Measurements from ENCODE around the gene FRMD4B.
"Not testable (repeated sequence)": the region's sequence is repeated elsewhere in the genome, so short reads cannot be mapped to it uniquely, and the experiment has no call there.

The FRMD4B gene

DNA sequence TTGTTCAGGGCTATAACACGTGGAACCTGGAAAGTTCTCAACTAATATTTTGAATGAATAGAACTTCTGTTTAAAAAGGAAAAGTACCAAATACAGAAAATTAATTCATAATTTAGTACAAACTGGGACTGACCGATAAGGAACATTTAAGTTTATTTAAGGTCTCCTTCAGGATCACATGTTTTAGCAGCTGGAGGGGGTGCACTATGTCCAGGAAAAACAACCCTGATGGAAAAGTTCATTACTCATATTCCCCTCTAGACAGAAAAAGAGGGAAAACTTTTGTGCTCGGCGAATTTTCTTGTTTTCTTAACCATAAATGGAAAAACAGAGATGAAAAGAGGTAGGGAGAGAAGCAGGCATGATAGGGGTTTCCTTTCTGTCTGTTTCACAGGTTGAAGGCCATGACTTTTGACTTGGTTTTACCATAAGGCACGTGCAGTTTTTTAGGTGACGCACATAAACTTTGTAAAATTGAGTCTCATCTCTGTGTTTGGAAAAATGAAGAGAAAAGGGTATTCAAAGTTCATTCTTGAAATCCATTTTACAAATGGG, 26.5 kb downstream of the FRMD4B start:
- no peak for DNase-seq

DNA sequence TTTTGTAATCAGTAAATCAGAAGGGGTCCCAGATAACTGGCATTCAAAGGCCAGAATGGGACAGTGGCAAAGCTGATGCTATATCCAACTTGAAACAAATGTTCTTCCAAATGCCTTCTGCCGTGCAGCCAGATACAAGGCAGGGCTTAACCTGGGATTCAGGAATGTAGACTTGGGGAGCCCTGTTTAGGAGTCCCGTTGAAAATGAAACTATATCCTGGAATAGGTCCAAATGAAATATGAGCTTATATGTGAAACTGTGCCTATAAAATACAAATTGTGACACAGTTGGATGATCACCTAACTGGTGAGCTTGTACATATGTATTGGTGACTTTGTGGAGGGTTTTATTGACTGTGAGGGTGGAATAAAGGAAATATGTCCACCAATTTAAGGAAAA, 28.7 kb downstream of the FRMD4B start:
- DNase-seq, result no peak

DNA sequence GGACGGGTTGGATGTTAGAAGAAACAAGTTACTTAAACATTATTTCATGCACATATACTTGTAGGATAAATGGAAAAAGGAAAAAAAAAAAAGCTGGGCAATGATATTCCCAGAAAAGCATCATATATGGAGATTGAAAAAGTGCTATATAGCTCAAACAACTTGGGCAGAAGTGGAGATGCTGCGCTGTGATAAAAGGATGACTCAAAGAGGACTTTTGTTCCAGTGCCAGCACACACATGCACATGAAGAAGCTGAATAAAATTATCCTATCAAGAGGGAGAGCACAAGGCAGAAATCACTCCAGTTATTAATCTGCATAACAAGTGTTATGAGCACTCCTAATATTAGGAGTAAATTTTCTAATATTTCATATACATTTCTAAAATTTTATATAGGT, 30.9 kb downstream of the FRMD4B start:
- no peak for DNase-seq

DNA sequence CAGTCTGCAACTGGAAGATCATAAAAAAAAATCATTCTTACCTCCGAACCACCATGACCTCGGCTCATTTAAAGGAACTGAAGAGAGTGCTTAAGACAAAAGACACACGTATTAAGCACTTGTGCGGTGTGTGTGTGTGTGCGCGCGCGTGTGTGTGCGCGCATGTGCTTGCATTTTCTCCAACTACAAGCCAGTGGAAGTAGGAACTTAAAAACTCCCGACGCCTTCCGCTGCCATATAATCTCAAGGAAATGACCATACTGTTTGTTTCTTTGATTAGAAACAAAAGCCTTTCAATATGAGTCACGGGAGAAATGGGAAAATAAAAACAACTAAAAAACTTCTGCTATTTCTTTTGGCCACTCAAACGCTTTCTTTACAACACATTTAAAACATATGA, 32.4 kb downstream of the FRMD4B start:
- DNase-seq, result no peak

DNA sequence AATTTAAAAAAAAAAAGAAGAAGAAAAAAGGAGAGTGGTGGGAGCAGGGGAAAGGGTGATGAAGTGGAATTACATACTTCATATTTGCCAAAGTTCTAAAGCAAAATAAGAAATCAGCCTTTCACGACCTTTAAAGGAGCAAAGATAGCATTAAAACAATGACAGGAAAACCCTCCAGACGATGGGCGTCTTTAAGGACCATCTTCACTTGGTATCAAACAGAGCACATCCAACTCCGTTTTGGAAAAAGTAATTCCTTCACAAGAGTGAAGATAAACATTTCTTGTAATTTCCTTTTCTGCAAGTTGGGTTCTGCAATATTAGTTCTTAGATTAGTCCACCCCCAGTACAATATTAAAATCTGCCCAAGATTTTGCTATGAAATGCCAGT, 32.8 kb downstream of the FRMD4B start:
- no peak for DNase-seq

DNA sequence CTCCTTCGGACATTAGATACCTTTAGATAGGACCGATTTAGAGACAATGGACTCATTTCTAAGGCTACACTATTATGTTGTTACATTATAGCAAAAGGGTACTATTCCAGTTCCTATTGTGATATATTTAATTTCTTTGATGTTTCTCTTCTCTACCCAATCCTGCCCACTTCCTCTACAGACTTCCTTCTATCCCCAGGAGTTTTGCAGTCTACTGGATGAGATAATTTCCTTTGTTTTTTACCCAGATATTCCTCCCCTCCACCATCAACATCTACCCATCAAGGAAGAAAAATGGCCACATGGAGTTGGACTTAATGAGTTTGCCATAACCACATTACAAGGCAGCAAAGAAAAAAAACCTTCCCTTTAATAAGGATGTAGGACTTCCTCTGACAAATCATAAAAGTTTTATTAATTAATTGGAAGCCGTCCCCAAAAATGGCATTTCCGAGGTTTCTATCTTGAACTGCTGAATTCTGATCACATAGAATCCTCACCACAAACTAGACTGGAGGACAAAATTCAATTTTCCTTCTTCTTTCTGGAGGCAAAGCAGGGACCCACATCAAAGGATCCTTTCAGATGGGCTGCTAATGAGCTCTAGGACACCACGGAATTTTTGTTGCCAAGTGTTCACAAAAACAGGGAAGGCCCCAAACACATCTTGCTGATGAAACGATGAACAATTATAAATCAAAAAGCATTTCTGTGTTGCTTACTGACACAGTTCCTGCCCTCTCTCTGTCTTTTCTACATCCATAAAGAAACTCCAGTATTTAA, 33.4 kb downstream of the FRMD4B start:
- no peak for DNase-seq

GRCh38 chr3:69343875-69344274, 42.0 kb downstream of the FRMD4B start:
- no peak for DNase-seq

- no peak for DNase-seq
These were observed 43.8 kb downstream of the FRMD4B start for GRCh38 chr3:69342074-69342473.

DNA sequence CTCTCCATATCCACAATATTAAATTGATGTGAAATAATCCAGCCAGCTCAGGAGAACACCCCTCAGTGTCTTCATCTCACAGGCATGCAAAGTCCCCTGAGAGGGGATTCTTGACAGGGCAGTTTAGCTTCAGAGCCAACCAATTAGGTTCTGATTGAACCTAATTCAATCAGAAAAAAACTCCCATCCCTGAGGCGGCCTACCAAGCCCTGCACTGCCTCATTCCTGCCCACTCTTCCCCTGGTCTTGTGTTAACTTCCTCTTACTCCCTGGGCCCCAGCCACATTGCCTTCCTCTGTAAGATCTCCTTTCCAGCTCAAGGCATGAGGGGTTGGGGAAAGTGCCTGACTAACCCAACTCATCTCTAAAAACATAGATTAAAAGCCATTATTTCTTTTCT, 46.1 kb downstream of the FRMD4B start:
- DNase-seq, result no peak

- DNase-seq, result no peak
These were observed 47.0 kb downstream of the FRMD4B start for GRCh38 chr3:69338911-69339310.

DNA sequence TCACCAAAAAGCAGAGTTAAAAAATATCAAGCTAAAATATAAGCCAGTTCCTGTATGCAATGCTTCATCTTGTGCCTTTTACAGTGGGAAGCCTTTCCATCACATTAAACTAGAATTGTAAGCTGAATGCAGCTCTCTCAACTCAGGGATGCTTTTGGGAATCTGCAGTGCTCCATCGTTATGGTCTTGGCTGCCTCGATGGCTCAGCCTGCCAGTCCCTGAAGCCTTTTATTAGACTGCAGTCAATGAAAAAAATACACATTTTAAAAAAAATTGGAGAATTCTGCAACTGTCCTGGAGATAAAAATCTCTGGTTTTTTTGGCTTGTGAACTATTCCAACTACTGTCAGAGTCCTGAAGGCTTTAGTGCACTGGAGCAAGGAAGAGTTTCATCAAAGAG, 53.0 kb downstream of the FRMD4B start:
- DNase-seq, result no peak

GRCh38 chr3:69330891-69331400, 54.9 kb downstream of the FRMD4B start:
- DNase-seq, result no peak

DNA sequence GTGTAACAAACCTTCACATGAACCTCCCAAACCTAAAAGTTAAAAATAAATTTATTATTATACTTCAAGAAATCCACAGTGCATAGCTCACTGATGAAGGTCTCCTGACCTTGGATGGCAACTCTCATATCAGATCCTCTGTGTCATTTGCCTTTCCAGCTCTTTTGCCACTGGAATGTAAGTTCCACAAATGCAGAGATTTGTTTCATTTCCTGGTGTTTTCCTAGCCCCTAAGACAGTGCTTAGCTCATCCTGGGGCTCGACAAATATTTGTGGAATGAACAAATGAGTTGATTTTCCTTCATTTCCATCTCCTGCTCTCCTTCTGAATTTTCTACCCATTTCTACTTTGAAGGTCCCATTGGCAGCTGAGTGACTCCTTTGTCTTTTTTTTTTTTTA, 56.0 kb downstream of the FRMD4B start:
- no peak for DNase-seq

DNA sequence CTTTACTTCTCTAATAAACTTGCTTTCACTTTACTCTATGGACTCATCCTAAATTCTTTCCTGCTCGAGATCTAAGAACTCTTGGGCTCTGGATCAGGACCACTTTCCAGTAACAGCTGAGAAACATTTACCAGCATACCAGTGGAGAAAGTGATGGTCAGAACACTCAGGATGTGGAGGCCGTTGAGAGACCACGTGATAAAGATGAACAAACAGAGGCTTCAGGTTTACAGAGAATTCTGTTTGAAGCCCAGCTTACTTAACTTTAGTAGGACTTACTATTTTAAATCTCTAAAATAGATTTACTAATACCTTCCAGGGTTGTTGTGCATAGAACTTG, 57.0 kb downstream of the FRMD4B start:
- no peak for DNase-seq

DNA sequence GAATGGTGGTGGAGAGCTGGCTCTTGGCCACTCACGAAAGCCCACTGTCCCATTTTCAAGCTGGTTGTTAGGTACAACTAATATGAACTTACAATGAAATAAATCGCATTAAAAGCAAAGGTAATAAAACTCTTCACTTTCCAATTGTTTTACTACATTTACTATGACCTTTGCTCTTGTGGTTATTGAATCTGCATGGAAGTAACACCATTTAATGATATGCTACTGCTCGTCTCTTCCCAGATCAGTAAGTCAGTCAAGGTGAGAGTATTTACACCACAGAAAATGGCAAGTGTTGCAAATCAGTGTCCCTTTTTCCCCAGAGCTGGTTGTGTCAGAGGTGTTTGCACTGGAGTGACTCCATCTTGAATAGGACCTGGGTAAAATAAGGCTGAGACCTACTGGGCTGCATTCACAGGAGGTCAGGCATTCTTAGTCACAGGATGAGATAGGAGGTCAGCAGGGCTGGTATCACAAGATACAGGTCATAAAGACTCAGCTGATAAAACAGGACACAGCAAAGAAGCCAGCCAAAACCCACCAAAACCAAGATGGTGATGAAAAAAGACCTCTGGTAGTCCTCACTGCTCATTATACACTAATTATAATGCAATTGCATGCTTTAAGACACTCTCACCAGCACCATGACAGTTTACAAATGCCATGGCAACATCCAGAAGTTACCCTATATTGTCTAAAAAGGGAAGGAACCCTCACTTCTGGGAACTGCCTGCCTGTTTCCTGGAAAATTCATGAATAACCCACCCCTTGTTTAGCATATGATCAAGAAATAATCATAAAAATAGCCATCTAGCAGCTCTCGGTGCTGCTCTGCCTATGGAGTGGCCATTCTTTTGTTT, 57.6 kb downstream of the FRMD4B start:
- DNase-seq, result no peak

- peak; percentile 53 to 64 for DNase-seq
These were observed 59.0 kb downstream of the FRMD4B start for GRCh38 chr3:69326855-69327300.

- no peak for DNase-seq
These were observed 60.7 kb downstream of the FRMD4B start for GRCh38 chr3:69325151-69325550.

DNA sequence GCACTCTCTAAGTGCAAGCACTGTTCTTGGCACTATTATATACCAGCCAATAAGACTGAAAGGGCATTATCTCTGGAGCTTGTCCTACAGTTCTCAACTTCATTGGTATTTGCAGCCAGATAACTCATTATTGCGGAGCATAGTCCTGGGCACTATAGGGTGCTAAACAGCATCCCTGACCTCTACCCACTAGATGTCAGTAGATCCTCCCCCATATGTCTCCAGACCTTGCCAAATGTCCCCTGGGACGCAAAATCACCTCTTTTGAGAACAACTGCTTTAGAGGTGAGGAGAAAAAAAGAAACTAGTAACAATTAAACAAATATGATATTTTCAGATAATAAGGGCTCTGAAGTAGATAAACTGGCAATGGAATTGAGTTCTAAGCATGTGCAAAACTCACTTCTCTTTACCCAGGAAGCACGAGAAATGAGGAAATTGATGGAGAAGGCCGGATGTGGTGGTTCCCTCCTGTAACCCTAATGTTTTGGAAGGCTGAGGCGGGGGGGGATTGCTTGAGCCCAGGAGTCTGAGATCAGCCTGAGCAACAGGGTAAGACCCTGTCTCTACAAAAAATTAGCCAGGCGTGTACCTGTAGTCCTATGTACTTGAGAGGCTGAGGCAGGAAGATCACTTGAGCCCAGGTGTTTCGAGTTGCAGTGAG, 61.4 kb downstream of the FRMD4B start:
- DNase-seq, result no peak

- no peak for DNase-seq
These were observed 61.9 kb downstream of the FRMD4B start for GRCh38 chr3:69323941-69324340.

- DNase-seq, result not testable (repeated sequence)
These were observed 63.4 kb downstream of the FRMD4B start for GRCh38 chr3:69322512-69322911.

- DNase-seq, result no peak
These were observed 63.8 kb downstream of the FRMD4B start for GRCh38 chr3:69322158-69322509.

DNA sequence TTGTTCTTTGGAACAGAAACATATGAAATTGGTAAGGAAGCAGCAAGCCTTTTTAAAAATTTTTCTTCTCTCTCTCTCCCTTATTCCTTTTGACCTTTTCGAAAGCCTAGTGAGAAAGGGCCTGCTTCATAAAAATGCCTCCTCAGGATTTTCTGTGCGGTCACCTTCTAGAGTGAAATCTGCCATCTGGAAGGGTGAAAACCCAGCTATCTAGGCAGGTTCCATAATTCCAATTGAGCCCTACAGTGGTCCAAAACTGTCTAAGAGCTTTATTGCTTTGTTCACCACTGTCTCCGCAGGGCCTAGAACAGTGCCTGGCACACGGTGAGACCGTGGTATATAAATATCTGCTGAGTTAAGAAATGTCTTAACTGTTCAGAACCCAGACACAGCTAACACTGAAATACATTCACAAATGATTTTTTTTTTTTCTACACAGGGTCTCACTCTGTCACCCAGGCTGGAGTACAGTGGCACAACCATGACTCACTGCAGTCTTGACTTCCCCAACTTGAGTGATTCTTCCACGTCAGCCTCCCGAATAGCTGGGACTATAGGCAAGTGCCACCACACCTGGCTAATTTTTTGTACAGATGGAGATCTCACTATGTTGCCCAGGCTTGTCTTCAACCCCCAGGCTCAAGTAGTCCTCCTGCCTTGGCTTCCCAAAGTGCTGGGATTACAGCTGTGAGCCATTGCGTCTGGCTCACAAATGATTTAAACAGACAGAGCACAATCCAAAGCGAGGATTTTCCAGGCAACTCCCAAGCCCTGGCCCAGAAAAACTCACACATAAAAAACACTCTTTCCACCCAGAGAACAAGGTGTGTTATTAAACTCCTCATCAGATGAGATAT, 64.4 kb downstream of the FRMD4B start:
- DNase-seq, result no peak
